Pancreas (tissue), 10 donors: Measurements from ENCODE around the gene FHIT. TPM values are rescaled to one million over a fixed set of nuclear protein-coding genes. Genes with fewer than 3 reads are reported as not detected.

ENCODE experiments used
- ATAC-seq, 4 donors: fragments of 200-7000 bp; cut with Tn5 transposase; one replicate each; pipeline versions ENCODE4 v1.8.0 to v1.9.1; 2020; ENCODE audit warnings: mild to moderate bottlenecking in 4 of 4, moderate library complexity in 4 of 4
- DNase-seq, 6 donors: peaks; one replicate each; pipeline ENCODE4 v3.0.0-alpha.2; 2020
- FAIRE-seq: peaks from 2 replicates; lab custom pipeline; 2012; peaks lifted over from hg19 to GRCh38; lab: Jason Lieb, UNC
- H3K27ac ChIP-seq, 4 donors: fragments of 200-600 bp; sonication (generic); 1 replicate in 3 of 4; 2 replicates in 1 of 4; pipeline versions ENCODE4 v1.5.0 to v1.8.0; 2020
- H3K27me3 ChIP-seq, 4 donors: fragments of 200-600 bp; one replicate each; pipeline ENCODE4 v1.8.0; 2021
- H3K36me3 ChIP-seq, 3 donors: fragments of 200-600 bp; sonication (generic) in 1 of 3; one replicate each; pipeline versions ENCODE4 v1.5.0 to v1.8.0; 2020 to 2021
- H3K4me1 ChIP-seq, 3 donors: fragments of 200-600 bp; one replicate each; pipeline ENCODE4 v1.8.0; 2021
- H3K4me3 ChIP-seq, 4 donors: fragments of 200-600 bp; sonication (generic) in 2 of 4; one replicate each; pipeline versions ENCODE4 v1.5.0 to v1.8.0; 2020 to 2021
- H3K9me3 ChIP-seq, 4 donors: fragments of 200-600 bp; one replicate each; pipeline ENCODE4 v1.8.0; 2021
- CTCF ChIP-seq, 4 donors: fragments of 200-600 bp; sonication (generic) in 3 of 4; IDR thresholded peaks; one replicate each; pipeline versions ENCODE4 v1.5.0 to v1.8.0; 2021; ENCODE audit warnings: antibody characterized with exemption in 4 of 4
- WGBS, 2 donors: extraction: QIAGEN DNeasy Blood & Tissue Kit; methylation state at CpG; one replicate each; pipeline ENCODE4 v1.1.7; 2013; 5-methylcytosine and 5-hydroxymethylcytosine counted together
- intact Hi-C, 3 donors: fragments of 100-400 bp; cut with DNase I; formaldehyde crosslinking; loops; one replicate each; pipeline versions ENCODE4 v1.11.1 to v1.14.2; 2022
- polyA plus RNA-seq, 2 donors: library from polyadenylated mRNA; stranded (reverse); fragments of 200-250 nt; gene quantifications; one replicate each; pipeline ENCODE4 v1.2.3, GENCODE V29; 2013
- total RNA-seq, 6 donors: library from RNA; stranded (reverse); fragmentation: NEBNext Ultra II Directional in 4 of 6; extraction: Animal tissue kit (Norgen Biotek cat#: 25700) in 4 of 6; gene quantifications; one replicate each; pipeline versions ENCODE4 v1.2.1 to v1.2.4, GENCODE V29; 2021 to 2023
- donor health status: healthy with polysubstance abuse.
- donor health status: DM: no; HTN: no; CAD: no; lungs with moderate emphysema.
- donor health status: DM: no; HTN: no; CAD: no.
- donor health status: control.
- donor health status: control.
- donor health status: Bipolar disorder and iron deficiency.
- donor health status: DM: yes; HTN: yes; CAD: no.
- donor health status: DM: no; HTN: no; CAD: no.
- donor health status: DM: no; HTN: no; CAD: no.
- donor health status: DM: yes; HTN: yes; CAD: no.

The FHIT gene
- total and polyA plus RNA-seq, 8 donors: 4.8 to 15.7 (median 8.0) TPM

GRCh38 chr3:59880717-59881116 lies 1370.5 kb downstream of the FHIT start:
- Histone ChIP-seq H3K4me3 (no peak overlapping the region), H3K9me3 (no peaks in the 10 kb centered on the region), H3K27ac (no peak overlapping the region), H3K36me3 (no peaks in the 10 kb centered on the region), H3K27me3 (no peaks in the 10 kb centered on the region), H3K4me1 (no peaks in the 10 kb centered on the region)
- intact Hi-C loops: no loop called here
- ATAC-seq (no peak), DNase-seq (no peak), FAIRE-seq (no peak)
- WGBS, 2 donors: 76 to 82% methylated on average over 2 of the region's 2 CpGs
- no peak for TF ChIP-seq CTCF (IDR thresholded peaks at IDR 0.05)

GRCh38 chr3:59879031-59879581 lies 1372.1 kb downstream of the FHIT start:
- intact Hi-C loops: no loop called here
- TF ChIP-seq CTCF (IDR thresholded peaks at IDR 0.05): no peak
- H3K4me3 ChIP-seq: no peak overlapping the region
- no peaks in the 10 kb centered on the region for H3K27me3 ChIP-seq
- ATAC-seq: no peak
- H3K36me3 ChIP-seq: no peaks in the 10 kb centered on the region
- FAIRE-seq: no peak
- no peak overlapping the region for H3K27ac ChIP-seq
- no peak for DNase-seq
- H3K4me1 ChIP-seq: no peaks in the 10 kb centered on the region
- 42 to 50% methylated on average over 2 of the region's 2 CpGs for WGBS, 2 donors
- no peaks in the 10 kb centered on the region for H3K9me3 ChIP-seq

DNA sequence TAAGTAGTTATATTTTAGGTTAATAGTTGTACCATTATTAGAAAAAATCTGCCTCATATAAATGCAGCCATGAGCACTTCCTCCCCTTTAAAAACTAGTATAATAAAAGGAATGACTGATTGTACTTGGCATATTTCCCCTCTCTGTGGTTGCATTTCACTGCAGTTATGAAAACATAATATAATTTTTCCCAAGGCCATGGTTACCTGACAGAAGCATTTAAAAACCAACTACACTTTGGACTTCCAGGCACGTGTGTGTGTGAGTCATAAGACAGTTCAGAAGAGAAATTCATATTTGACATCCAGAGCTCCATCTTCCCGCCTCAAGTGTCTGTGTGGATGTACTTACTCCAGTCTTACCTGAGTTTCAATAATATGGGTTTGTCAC lies 1373.2 kb downstream of the FHIT start:
- Histone ChIP-seq H3K4me3 (no peak overlapping the region), H3K4me1 (no peaks in the 10 kb centered on the region), H3K27me3 (no peaks in the 10 kb centered on the region), H3K27ac (no peak overlapping the region), H3K36me3 (no peaks in the 10 kb centered on the region), H3K9me3 (no peaks in the 10 kb centered on the region)
- no peak for FAIRE-seq
- TF ChIP-seq CTCF (IDR thresholded peaks at IDR 0.05): no peak
- ATAC-seq: peak in 1 of 4 donors; percentile 38
- intact Hi-C loops: no loop called here
- WGBS, 2 donors: 66 to 72% methylated on average over 2 of the region's 2 CpGs
- DNase-seq: no peak

- H3K36me3 ChIP-seq: no peaks in the 10 kb centered on the region
- no peaks in the 10 kb centered on the region for H3K4me1 ChIP-seq
- no peak overlapping the region for H3K27ac ChIP-seq
- no peak for TF ChIP-seq CTCF (IDR thresholded peaks at IDR 0.05)
- no peak overlapping the region for H3K4me3 ChIP-seq
- WGBS, 2 donors: 81 to 92% methylated on average over 2 of the region's 2 CpGs
- no peak for DNase-seq
- intact Hi-C loops: no loop called here
- H3K9me3 ChIP-seq: no peaks in the 10 kb centered on the region
- FAIRE-seq: no peak
- H3K27me3 ChIP-seq: no peaks in the 10 kb centered on the region
- no peak for ATAC-seq
These were observed 1373.8 kb downstream of the FHIT start for GRCh38 chr3:59877263-59878037.

- ATAC-seq: peak in 1 of 4 donors; percentile 60
- H3K4me3 ChIP-seq: no peak overlapping the region
- 92 to 95% methylated on average over 2 of the region's 2 CpGs for WGBS, 2 donors
- H3K27ac ChIP-seq: no peak overlapping the region
- intact Hi-C loops: no loop called here
- TF ChIP-seq CTCF (IDR thresholded peaks at IDR 0.05): no peak
- H3K36me3 ChIP-seq: no peaks in the 10 kb centered on the region
- no peaks in the 10 kb centered on the region for H3K4me1 ChIP-seq
- no peaks in the 10 kb centered on the region for H3K9me3 ChIP-seq
- no peaks in the 10 kb centered on the region for H3K27me3 ChIP-seq
- DNase-seq: no peak
- no peak for FAIRE-seq
These were observed 1374.7 kb downstream of the FHIT start for GRCh38 chr3:59876533-59877062.
